Measurements from ENCODE around the gene INPP5A.

- TF ChIP-seq CTCF (IDR thresholded peaks at IDR 0.05) (peak in 5 of 7 experiments; percentile 9 to 72 (median 50)), POLR2A (IDR thresholded peaks at IDR 0.05) (no peak)
These were observed 28.8 kb upstream of the INPP5A start for GRCh38 chr10:132508581-132509443.
